SK-MEL-5 (cell line): Measurements from ENCODE around the gene RFFL. TPM values are rescaled to one million over a fixed set of nuclear protein-coding genes. Genes with fewer than 3 reads are reported as not detected.

Source experiments
- DNase-seq: peaks from one replicate; pipeline ENCODE4 v3.0.0-alpha.2; 2016; ENCODE audit warnings: low read depth, low spot score
- in situ Hi-C: cut with HindIII; loops from 2 replicates; pipeline ENCODE4 v1.10.0; 2016; ENCODE audit warnings: low sequenced_read_pairs, high pct_unique_total_duplicates, low pct_unique_long_range_greater_than_20kb
- total RNA-seq: library from RNA; depleted of rRNA; stranded (reverse); fragments of >200 nt; shearing (Covaris generic); gene quantifications from 2 replicates; pipeline ENCODE4 v1.2.3, GENCODE V29; 2014

Gene RFFL
- total RNA-seq, 1 experiment from 2014 or later: 9.7 TPM

DNA sequence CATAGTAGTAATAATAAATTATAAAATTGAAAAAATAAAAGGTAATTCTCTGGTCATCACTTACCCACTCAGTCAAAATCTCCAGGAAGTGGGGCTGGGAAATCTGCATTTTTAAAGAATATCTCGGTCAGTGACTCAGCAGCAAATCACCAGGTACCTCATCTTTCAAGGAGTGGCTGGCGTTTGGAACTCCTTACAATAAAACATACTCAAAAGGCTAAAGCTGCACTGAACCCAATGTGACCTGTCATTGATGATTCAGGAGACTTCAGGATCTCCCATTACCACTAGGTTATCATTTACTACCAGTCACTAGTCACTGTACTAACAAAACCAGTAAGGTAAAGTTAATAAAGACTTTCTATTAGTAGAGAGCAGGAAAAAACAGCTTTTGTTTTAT is 21.5 kb upstream of the RFFL start:
- in situ Hi-C loops: no loop called here
- DNase-seq: no peak

- in situ Hi-C loops: no loop called here
- no peak for DNase-seq
These were observed 19.6 kb upstream of the RFFL start for GRCh38 chr17:35083071-35083470.

DNA sequence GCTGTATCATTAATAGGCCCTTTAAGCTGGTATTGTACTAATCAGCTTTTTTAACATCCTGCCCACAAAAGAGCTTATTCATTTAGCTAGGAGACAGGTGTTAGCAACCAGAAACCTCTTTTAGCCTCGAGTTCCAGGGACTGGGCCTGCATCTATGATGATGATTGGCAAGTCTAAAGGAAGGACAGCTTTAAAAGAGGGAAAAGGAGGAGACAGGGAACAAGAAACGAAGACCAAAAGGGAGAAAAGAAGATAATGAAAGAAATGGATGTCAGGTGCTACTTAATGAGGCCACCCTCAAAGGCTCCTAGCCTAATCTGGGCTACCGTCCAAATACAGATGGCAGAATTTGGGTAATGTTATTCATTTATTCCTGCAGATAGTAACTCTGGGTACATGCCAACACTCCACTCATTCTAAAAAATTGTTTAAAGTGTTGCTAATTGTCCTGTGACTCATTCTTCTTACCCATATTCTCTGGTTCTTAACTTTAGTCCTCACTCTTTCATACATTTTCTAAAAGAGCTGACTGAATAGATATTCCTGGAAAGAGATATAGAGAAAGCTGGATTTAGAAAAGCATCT is 18.7 kb upstream of the RFFL start:
- in situ Hi-C loops: no loop called here
- DNase-seq: no peak

DNA sequence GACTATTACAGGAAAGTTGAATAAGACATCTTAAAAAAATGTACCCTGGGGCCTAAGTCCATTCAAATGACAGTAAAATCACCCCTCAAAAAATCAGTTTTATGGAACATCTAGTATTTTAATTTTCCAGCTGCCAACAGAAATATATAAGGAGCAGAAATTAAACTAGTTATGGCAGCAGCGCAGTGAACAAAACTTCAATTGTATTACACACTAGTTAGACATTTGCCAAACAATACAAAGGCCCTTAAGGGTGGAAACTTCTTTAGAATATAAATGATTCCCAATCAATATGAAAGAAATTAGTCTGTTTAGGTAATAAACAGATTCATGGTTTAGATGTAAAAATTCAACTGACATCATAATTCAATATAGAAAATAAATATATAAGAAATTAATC is 18.1 kb upstream of the RFFL start:
- in situ Hi-C loops: no loop called here
- DNase-seq: no peak

DNA sequence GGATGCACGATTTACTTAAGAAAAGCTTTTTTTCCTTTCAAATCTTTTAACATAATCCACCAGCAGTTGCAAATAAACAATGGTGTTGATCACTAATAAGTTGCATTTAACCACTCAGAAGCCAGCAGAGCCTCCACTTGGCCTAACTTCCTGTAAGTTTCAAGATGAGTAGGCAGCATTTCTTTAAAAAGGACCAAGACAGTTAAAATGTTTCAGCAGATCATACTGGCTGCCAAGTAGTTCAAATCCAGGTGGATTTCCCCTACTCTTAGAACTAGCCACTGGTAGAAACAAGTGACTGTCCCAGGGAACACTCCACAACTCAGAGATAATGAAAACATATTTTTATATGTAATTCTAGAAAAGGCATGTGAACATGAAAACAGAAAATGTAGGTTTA is 17.0 kb upstream of the RFFL start:
- in situ Hi-C loops: no loop called here
- DNase-seq: no peak

GRCh38 chr17:35079547-35080423 is 16.3 kb upstream of the RFFL start:
- DNase-seq: no peak
- in situ Hi-C loops: no loop called here

GRCh38 chr17:35076874-35077273 is 13.4 kb upstream of the RFFL start:
- no peak for DNase-seq
- in situ Hi-C loops: no loop called here

DNA sequence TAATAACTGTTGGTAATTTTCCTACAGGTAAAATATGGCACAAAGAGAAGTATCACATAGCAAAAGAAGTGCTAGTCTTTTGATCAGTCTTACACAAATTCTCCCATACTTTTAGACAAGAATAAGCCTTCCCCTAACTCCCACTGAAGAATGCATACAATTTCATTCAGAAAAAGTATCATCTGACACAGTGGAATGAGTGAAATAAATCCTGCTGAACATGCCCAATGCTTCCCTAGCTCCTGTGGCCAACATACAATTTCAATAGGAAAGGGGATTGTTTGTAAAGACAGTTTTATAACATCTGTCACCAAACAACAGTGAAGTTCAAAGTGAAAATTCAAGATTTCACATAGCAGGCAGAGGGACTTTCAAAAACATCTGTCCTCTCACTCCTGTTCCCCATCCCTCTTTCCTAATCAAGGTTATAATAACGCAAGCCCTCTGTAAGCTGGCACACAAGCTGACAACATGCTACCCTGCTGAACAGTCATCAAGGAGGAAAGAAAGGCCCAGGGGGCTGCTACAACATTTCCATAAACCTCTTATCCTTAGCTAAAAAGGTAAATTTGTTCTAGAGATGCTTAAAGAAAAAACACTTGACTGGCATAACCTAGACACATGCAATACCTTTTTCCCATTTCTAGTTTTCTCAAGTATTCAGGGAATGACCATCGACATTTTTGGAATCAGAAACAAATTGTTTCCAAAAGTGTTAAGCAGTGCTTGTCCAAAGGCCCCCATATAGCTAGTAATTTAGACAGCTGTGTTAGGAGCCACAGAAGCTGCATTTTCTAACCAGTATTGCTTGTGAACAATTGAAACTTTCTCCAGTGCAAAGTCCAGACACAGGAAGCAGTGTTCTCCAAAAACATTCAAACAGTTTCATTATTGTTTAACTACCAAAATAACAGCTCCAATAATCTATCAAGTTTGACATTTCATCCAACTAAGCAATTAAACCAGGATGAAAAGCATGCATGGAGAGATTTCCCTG is 11.5 kb upstream of the RFFL start:
- DNase-seq: peak; percentile 85
- in situ Hi-C loops: no loop called here

- no peak for DNase-seq
- in situ Hi-C loops: no loop called here
These were observed 10.6 kb upstream of the RFFL start for GRCh38 chr17:35073991-35074627.

DNA sequence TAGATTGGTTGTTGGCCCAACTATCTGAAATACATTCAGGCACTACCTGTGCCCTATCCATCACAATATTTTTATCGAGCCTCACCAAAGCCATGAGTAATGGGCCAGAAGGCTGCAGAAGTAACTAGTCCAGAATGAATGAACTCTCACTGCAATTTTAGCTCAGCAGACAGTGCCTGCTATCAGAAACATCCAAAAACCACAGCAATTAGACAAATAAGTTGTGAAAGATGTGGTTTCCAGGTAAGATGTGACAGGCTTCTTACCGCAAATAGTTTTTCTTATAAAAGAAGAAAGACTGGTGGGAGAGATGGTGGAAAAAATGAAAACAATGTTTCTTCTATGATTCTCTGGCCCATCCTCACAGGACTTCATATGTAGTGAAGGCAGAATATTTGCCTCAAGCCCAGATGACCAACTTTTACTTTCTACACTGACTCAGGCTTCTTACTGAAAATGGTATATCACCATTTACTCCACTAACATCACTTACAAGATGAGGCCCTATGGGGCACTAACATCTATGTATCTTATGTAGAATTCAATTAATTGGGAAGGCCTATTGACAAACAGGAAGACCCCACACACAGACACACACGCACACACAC is 9.8 kb upstream of the RFFL start:
- no peak for DNase-seq
- in situ Hi-C loops: no loop called here

DNA sequence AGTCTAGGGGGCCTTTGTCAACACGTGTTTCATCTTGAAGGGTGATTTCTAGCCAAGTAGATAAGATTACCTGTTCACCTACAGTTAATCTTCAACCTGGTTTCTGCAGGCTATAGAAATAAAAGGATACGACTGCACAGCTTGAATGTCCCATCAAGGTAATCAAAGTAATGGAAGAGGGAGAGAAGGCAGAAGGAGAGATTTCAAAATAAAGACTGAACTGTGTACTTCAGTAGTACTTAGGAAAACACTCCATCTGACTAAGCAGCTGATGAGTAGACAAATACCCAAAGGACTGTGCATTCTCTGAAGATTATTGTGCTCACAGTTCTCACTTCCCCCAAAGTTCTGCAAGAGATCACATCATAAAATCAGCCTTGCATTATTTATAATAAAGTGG is 5.8 kb upstream of the RFFL start:
- in situ Hi-C loops: no loop called here
- peak; percentile 39 for DNase-seq

DNA sequence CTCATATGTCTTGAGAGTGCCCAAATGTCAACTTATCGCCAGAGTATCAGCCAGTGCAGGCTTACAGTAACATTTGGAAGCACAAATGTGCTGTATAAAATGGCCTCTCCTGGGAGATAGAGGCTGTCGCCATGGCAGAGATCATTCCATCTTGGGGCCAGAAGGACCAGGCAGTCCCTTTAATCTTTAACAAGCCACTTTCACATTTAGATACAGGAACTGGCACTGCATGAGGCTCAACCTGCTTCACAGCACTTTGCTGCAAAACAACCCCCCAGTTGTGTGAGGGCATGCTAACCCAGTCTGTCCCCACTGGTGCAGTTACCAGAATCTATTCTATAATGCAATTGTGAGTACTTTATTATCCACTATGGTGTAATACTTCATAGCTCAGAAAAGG is 4.7 kb upstream of the RFFL start:
- in situ Hi-C loops: no loop called here
- no peak for DNase-seq

GRCh38 chr17:35065880-35066279 is 2.4 kb upstream of the RFFL start:
- in situ Hi-C loops: no loop called here
- DNase-seq: no peak

GRCh38 chr17:35064516-35065215 is 1.2 kb upstream of the RFFL start:
- in situ Hi-C loops: no loop called here
- DNase-seq: no peak

DNA sequence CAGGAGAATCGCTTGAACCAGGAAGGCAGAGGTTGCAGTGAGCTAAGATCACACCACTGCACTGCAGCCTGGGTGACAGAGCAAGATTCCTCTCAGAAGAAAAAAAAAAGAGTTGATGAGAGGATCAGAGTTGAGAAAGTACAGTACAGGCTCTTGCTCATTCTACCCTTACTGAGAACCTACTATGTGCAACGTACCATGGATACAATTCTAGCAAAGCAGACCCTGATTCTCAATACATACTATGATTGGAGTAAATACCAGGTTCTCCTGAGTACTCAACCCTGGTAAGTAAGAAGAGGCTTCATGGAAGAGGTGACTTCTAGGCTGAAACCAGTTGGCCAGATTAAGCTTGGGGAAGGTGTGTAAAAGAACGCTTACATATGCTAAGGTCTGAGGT is 1.2 kb downstream of the RFFL start:
- in situ Hi-C loops: no loop called here
- no peak for DNase-seq

DNA sequence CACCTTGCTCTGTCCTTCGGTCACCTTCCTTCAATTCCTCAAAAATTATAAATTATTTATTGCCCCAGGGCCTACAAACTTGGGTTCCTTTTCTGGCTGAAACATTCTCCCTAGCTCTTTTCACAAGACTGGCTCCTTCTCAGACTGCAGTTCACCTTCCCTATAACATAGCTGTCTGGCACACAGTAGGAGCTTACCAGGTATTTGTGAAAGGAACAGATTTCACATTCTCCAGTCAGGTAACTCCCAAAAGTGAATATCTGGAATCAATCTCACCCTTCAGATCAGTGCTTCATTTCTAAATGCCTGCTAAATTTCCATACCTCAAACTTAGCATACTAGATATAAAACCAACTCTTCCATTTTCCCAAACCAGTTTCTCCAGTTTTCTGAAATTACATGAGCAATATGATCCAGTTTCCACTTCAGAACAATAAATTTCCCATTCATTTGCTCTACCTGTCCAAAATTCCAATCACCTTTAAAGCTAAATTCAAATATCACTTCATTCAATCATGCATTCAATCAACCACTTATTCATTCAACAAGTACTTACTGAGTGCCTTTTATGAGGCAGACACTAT is 6.1 kb downstream of the RFFL start:
- DNase-seq: no peak
- in situ Hi-C loops: no loop called here

GRCh38 chr17:35056013-35056412 is 7.5 kb downstream of the RFFL start:
- no peak for DNase-seq
- in situ Hi-C loops: no loop called here
